ENCODE measurements around the gene GP5. TPM values are rescaled to one million over a fixed set of nuclear protein-coding genes. Genes with fewer than 3 reads are reported as not detected.

The GP5 gene
- total RNA-seq, 4 donors from 2014 or later, result 0.19 TPM; not detected in 3

DNA sequence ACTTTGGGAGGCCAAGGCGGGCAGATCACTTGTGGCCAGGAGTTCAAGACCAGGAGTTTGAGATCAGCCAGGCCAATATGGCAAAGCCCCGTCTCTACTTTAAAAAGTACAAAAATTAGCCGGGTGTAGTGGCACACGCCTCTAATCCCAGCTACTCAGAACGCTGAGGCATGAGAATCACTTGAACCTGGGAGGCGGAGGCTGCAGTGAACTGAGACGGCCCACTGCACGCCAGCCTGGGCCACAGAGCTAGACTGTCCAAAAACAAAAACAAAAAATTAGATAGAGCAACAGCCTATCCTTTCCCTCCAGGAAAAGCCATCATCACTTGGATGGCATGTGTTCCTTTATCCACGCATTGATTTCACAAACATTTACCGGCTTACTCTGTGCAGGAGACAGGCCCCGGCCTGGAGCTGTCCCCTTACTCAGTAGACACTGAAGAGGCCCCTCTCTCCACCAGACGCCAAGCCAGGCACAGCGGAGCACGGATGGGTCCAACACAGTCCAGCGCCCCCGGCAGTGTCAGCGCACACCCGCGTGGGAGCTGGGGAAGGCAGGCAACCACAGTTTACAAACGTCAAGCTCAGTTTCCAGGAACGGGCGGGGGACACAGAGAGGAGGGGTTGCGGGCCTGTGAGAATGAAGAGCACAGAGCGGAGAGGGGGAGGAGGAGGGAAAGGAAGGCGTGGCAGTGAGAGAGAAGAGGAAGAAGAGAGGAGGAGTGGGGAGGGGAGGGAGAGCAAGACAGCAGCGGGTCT lies 3.1 kb downstream of the GP5 start:
- H3K27ac ChIP-seq, result peak overlapping the region; percentile 38
- no peaks in the 10 kb centered on the region for H3K9me3 ChIP-seq
- peaks cover 30% of the 10 kb centered on the region for H3K4me1 ChIP-seq
- no peaks in the 10 kb centered on the region for H3K36me3 ChIP-seq
- peaks cover 26% of the 10 kb centered on the region for H3K27me3 ChIP-seq
- DNase-seq (ENCODE audit: low spot score in 2 of 2), result peak in 1 of 2 donors; percentile 79
- TF ChIP-seq, protein P1, sequence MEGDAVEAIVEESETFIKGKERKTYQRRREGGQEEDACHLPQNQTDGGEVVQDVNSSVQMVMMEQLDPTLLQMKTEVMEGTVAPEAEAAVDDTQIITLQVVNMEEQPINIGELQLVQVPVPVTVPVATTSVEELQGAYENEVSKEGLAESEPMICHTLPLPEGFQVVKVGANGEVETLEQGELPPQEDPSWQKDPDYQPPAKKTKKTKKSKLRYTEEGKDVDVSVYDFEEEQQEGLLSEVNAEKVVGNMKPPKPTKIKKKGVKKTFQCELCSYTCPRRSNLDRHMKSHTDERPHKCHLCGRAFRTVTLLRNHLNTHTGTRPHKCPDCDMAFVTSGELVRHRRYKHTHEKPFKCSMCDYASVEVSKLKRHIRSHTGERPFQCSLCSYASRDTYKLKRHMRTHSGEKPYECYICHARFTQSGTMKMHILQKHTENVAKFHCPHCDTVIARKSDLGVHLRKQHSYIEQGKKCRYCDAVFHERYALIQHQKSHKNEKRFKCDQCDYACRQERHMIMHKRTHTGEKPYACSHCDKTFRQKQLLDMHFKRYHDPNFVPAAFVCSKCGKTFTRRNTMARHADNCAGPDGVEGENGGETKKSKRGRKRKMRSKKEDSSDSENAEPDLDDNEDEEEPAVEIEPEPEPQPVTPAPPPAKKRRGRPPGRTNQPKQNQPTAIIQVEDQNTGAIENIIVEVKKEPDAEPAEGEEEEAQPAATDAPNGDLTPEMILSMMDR (IDR thresholded peaks at IDR 0.05), result no peak
- TF ChIP-seq POLR2AphosphoS5 (IDR thresholded peaks at IDR 0.05) (no peak), EP300 (IDR thresholded peaks at IDR 0.05) (no peak), POLR2A (IDR thresholded peaks at IDR 0.05) (no peak)
- peak overlapping the region; percentile 30 for H3K4me3 ChIP-seq
- WGBS, result 24% methylated on average over 26 of the region's 26 CpGs

DNA sequence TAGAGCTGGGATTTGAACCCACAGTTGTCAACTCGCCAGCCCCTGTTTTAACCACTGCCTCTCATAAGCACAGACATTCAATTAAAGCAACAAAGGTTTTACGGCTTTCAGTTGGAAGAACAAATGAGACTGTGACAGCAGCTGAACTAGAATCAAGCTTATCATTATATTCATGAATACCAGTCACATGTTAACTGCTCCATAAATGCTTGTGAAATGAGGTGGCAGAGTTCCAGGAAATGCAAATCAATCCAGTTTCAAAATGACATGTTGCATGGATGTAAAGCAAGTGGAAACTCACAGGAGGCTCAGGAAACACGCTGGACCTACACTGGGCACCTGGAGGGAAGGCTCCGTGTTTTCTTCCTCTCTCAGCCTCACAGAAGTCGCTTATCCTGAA lies 3.9 kb downstream of the GP5 start:
- H3K4me3 ChIP-seq, result no peak overlapping the region
- TF ChIP-seq, protein P1 (IDR thresholded peaks at IDR 0.05), result no peak
- TF ChIP-seq POLR2A (IDR thresholded peaks at IDR 0.05) (no peak), POLR2AphosphoS5 (IDR thresholded peaks at IDR 0.05) (no peak), EP300 (IDR thresholded peaks at IDR 0.05) (no peak)
- H3K27me3 ChIP-seq, result peaks cover 26% of the 10 kb centered on the region
- DNase-seq (ENCODE audit: low spot score in 2 of 2), result no peak
- H3K27ac ChIP-seq, result no peak overlapping the region
- WGBS, result 71% methylated on average over 5 of the region's 5 CpGs
- peaks cover 30% of the 10 kb centered on the region for H3K4me1 ChIP-seq
- no peaks in the 10 kb centered on the region for H3K36me3 ChIP-seq
- no peaks in the 10 kb centered on the region for H3K9me3 ChIP-seq

DNA sequence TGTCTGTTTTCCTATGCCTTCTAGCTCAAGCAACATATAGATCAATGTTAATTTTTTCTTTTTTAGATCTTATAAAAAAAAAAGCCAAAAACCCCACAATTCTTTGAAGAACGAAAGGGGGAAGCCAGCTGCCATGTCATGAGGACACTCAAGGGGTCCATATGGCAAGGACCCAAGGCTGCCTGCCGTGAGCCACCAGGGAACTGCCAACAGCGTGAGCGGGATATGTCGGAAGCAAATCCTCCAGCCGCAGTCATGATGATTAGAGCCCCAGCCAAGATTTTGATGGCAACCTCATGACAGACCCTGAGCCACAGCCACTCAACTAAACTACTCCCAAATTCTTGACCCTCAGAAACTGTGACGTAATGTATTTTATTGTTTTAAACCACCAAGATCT lies 6.5 kb downstream of the GP5 start:
- Histone ChIP-seq H3K9me3 (no peaks in the 10 kb centered on the region), H3K36me3 (no peaks in the 10 kb centered on the region), H3K4me1 (peaks cover 23% of the 10 kb centered on the region), H3K4me3 (no peak overlapping the region), H3K27me3 (peaks cover 8% of the 10 kb centered on the region), H3K27ac (no peak overlapping the region)
- no peak for DNase-seq (ENCODE audit: low spot score in 2 of 2)
- 96% methylated on average over 7 of the region's 7 CpGs for WGBS
- TF ChIP-seq POLR2AphosphoS5 (IDR thresholded peaks at IDR 0.05), result no peak
- TF ChIP-seq EP300 (IDR thresholded peaks at IDR 0.05), result no peak

DNA sequence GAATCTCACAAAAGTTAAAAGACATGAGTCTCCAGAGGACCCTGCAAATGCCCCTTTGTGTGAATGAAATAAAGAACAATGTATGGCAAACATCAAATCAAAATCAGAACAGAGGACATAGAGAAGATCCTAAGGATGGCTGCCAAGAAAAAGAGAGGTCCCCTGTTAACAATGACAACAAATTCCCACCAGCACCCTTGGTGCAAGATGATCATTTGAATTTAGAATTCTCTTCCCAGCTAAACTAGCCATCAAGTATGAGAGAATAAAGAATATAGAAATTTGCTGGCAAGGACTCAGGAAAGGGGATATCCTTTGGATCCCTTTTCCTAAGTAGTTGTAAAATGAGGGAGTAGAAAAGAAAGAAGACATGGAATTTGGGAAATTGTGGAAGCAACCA lies 8.2 kb downstream of the GP5 start:
- TF ChIP-seq POLR2AphosphoS5 (IDR thresholded peaks at IDR 0.05) (no peak), EP300 (IDR thresholded peaks at IDR 0.05) (no peak)
- TF ChIP-seq, protein P1 (IDR thresholded peaks at IDR 0.05), result no peak
- no peak for DNase-seq (ENCODE audit: low spot score in 2 of 2)
- peaks cover 4% of the 10 kb centered on the region for H3K27me3 ChIP-seq
- no peak overlapping the region for H3K27ac ChIP-seq
- H3K4me3 ChIP-seq, result no peak overlapping the region
- peaks cover 6% of the 10 kb centered on the region for H3K4me1 ChIP-seq
- H3K36me3 ChIP-seq, result no peaks in the 10 kb centered on the region
- H3K9me3 ChIP-seq, result no peaks in the 10 kb centered on the region

DNA sequence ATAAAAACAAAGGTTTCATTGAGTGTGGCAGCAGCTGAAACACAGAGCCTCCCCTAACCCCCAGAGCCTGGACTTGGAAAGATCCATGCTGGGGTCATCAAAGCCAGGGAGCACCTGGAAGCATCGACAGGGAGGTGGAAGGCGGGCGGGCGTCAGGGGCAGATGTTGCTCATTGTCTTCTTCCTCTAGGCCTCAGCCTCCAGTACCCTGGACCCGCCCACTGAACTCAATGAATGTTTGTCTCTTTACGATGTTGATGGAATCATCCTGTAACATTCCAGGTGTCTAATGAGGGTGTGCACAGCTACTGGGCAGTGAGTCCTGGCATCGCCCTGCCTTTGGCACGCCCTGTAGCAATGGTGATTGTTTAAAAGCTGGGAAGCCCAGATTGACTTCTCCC lies 9.8 kb downstream of the GP5 start:
- no peaks in the 10 kb centered on the region for H3K4me1 ChIP-seq
- H3K27me3 ChIP-seq, result peaks cover 9% of the 10 kb centered on the region
- H3K27ac ChIP-seq, result no peak overlapping the region
- no peaks in the 10 kb centered on the region for H3K36me3 ChIP-seq
- 90% methylated on average over 8 of the region's 8 CpGs for WGBS
- no peaks in the 10 kb centered on the region for H3K9me3 ChIP-seq
- H3K4me3 ChIP-seq, result no peak overlapping the region
- DNase-seq (ENCODE audit: low spot score in 2 of 2), result peak in 1 of 2 donors; percentile 72
- TF ChIP-seq POLR2A (IDR thresholded peaks at IDR 0.05), result no peak
- no peak for TF ChIP-seq POLR2AphosphoS5 (IDR thresholded peaks at IDR 0.05)
- TF ChIP-seq EP300 (IDR thresholded peaks at IDR 0.05), result no peak
- TF ChIP-seq, protein P1 (IDR thresholded peaks at IDR 0.05), result no peak
